Duodenal mucosa (tissue), 2 donors: ENCODE measurements around the gene FAM83F.

Experiments used
- H3K27ac ChIP-seq: one replicate; pipeline ENCODE4 v1.7.0; 2013; ENCODE audit warnings: low read depth, low read length
- H3K27me3 ChIP-seq, 2 donors: one replicate each; pipeline ENCODE4 v1.7.0; 2013; ENCODE audit warnings: low read length in 2 of 2, control low read depth in 1 of 2; ENCODE audit not compliant: insufficient read depth in 2 of 2, control insufficient read depth in 1 of 2
- H3K36me3 ChIP-seq, 2 donors: one replicate each; pipeline ENCODE4 v1.7.0; 2013; ENCODE audit warnings: low read length in 2 of 2, control low read depth in 1 of 2; ENCODE audit not compliant: insufficient read depth in 2 of 2, control insufficient read depth in 1 of 2
- H3K4me1 ChIP-seq, 2 donors: one replicate each; pipeline ENCODE4 v1.7.0; 2013; ENCODE audit warnings: low read length in 2 of 2, control low read depth in 1 of 2; ENCODE audit not compliant: insufficient read depth in 2 of 2, control insufficient read depth in 1 of 2
- H3K4me3 ChIP-seq, 2 donors: one replicate each; pipeline ENCODE4 v1.7.0; 2013; ENCODE audit warnings: low read length in 2 of 2, low read depth in 1 of 2
- H3K9ac ChIP-seq, 2 donors: one replicate each; pipeline ENCODE4 v1.7.0; 2013; ENCODE audit warnings: low read length in 2 of 2, low read depth in 1 of 2
- H3K9me3 ChIP-seq, 2 donors: one replicate each; pipeline ENCODE4 v1.7.0; 2013; ENCODE audit warnings: low read length in 2 of 2, control low read depth in 1 of 2; ENCODE audit not compliant: control insufficient read depth in 1 of 2

The FAM83F gene

GRCh38 chr22:40044102-40044869 lies 49.5 kb downstream of the FAM83F start:
- Histone ChIP-seq H3K27ac (peak overlapping the region; percentile 78), H3K27me3 (no peaks in the 10 kb centered on the region), H3K4me1 (peaks cover 29 to 33% of the 10 kb centered on the region in 2 donors), H3K9ac (peak overlapping the region; percentile 59 to 83), H3K36me3 (no peaks in the 10 kb centered on the region), H3K9me3 (no peaks in the 10 kb centered on the region), H3K4me3 (peak overlapping the region; percentile 81 to 90)

- H3K9ac ChIP-seq, result peak overlapping the region; percentile 73 to 81
- no peaks in the 10 kb centered on the region for H3K27me3 ChIP-seq
- no peaks in the 10 kb centered on the region for H3K36me3 ChIP-seq
- no peaks in the 10 kb centered on the region for H3K9me3 ChIP-seq
- peak overlapping the region; percentile 81 to 90 for H3K4me3 ChIP-seq
- H3K27ac ChIP-seq, result peak overlapping the region; percentile 26
- peaks cover 29 to 33% of the 10 kb centered on the region in 2 donors for H3K4me1 ChIP-seq
Observed at GRCh38 chr22:40044870-40045834, 50.4 kb downstream of the FAM83F start.

- H3K27ac ChIP-seq, result no peak overlapping the region
- H3K9me3 ChIP-seq, result no peaks in the 10 kb centered on the region
- H3K4me3 ChIP-seq, result peak overlapping the region; percentile 77 to 88
- no peaks in the 10 kb centered on the region for H3K27me3 ChIP-seq
- no peak overlapping the region for H3K9ac ChIP-seq
- H3K4me1 ChIP-seq, result peaks cover 23 to 31% of the 10 kb centered on the region in 2 donors
- H3K36me3 ChIP-seq, result no peaks in the 10 kb centered on the region
Observed at GRCh38 chr22:40046126-40046525, 51.4 kb downstream of the FAM83F start.

- Histone ChIP-seq H3K36me3 (no peaks in the 10 kb centered on the region), H3K9me3 (no peaks in the 10 kb centered on the region), H3K27me3 (no peaks in the 10 kb centered on the region), H3K27ac (no peak overlapping the region), H3K4me1 (peaks cover 19 to 22% of the 10 kb centered on the region in 2 donors), H3K9ac (no peak overlapping the region), H3K4me3 (no peak overlapping the region)
Observed at GRCh38 chr22:40050258-40050657, 55.5 kb downstream of the FAM83F start.

- Histone ChIP-seq H3K9me3 (no peaks in the 10 kb centered on the region), H3K27me3 (no peaks in the 10 kb centered on the region), H3K4me1 (peaks cover 19 to 21% of the 10 kb centered on the region in 2 donors), H3K4me3 (no peak overlapping the region), H3K36me3 (no peaks in the 10 kb centered on the region), H3K9ac (no peak overlapping the region), H3K27ac (no peak overlapping the region)
Observed at GRCh38 chr22:40051322-40051721, 56.6 kb downstream of the FAM83F start.

GRCh38 chr22:40053460-40053859 lies 58.7 kb downstream of the FAM83F start:
- H3K4me3 ChIP-seq, result no peak overlapping the region
- no peak overlapping the region for H3K27ac ChIP-seq
- no peaks in the 10 kb centered on the region for H3K36me3 ChIP-seq
- H3K9me3 ChIP-seq, result no peaks in the 10 kb centered on the region
- H3K4me1 ChIP-seq, result peaks cover 17 to 21% of the 10 kb centered on the region in 2 donors
- no peaks in the 10 kb centered on the region for H3K27me3 ChIP-seq
- H3K9ac ChIP-seq, result no peak overlapping the region

- Histone ChIP-seq H3K4me1 (peaks cover 17 to 21% of the 10 kb centered on the region in 2 donors), H3K9ac (no peak overlapping the region)
Observed at GRCh38 chr22:40054486-40054885, 59.7 kb downstream of the FAM83F start.

GRCh38 chr22:40055143-40055883 lies 60.6 kb downstream of the FAM83F start:
- Histone ChIP-seq H3K27me3 (no peaks in the 10 kb centered on the region), H3K27ac (no peak overlapping the region), H3K4me1 (peaks cover 17 to 21% of the 10 kb centered on the region in 2 donors), H3K36me3 (no peaks in the 10 kb centered on the region), H3K4me3 (no peak overlapping the region), H3K9ac (no peak overlapping the region), H3K9me3 (no peaks in the 10 kb centered on the region)

More at GRCh38 chr22:40054486-40054885, 59.7 kb downstream of the FAM83F start:
- H3K36me3 ChIP-seq, result no peaks in the 10 kb centered on the region
- no peaks in the 10 kb centered on the region for H3K27me3 ChIP-seq
- H3K9me3 ChIP-seq, result no peaks in the 10 kb centered on the region
- H3K4me3 ChIP-seq, result no peak overlapping the region
- no peak overlapping the region for H3K27ac ChIP-seq

- Histone ChIP-seq H3K27me3 (no peaks in the 10 kb centered on the region), H3K9ac (no peak overlapping the region), H3K4me3 (no peak overlapping the region), H3K27ac (no peak overlapping the region), H3K36me3 (no peaks in the 10 kb centered on the region), H3K9me3 (no peaks in the 10 kb centered on the region), H3K4me1 (peaks cover 14 to 17% of the 10 kb centered on the region in 2 donors)
Observed at GRCh38 chr22:40056154-40056553, 61.4 kb downstream of the FAM83F start.
